HG02678 (cell line): ENCODE data around the gene ARHGEF1.
A peak's percentile ranks its signal among the peaks of the same experiment; 100 is the strongest.
"Not testable (repeated sequence)": the region's sequence is repeated elsewhere in the genome, so short reads cannot be mapped to it uniquely, and the experiment has no call there.

ENCODE experiments used
- ATAC-seq: cut with Tn5 transposase; IDR thresholded peaks from one replicate; pipeline ENCODE4 v1.9.1; 2021; ENCODE audit warnings: mild to moderate bottlenecking, moderate library complexity; ENCODE audit not compliant: unreplicated experiment

Gene ARHGEF1

DNA sequence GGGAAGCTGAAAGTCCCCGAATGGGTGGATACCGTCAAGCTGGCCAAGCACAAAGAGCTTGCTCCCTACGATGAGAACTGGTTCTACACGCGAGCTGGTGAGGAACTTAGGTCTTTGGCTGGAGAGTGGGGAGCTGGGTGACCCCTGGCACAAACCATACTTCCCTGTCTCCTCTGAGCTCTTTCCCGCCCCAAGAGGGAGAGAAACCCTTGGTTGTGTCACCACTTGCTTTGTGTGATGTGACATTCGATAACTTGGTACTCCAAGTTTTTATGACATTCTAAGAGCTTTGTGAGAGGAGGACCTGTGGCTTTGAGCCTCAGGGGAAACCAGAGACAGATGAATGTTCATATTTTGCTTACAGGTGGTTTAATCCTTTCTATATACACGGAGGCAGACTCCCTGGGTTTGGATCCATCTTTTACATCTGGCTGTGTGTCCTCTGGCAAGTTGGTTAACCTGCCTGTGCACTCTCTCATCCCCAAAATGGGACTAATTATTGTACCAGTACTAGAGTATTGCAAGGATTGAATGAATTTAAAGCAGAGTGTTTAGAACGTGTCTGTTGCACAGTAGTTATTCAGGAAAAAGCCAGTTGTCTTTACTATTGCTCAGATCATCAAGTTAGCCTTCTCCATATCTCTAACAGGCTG lies 21.7 kb upstream of the ARHGEF1 start:
- no peak for ATAC-seq

- no peak for ATAC-seq
Measured at GRCh38 chr19:41861846-41862245, 21.1 kb upstream of the ARHGEF1 start.

- ATAC-seq = no peak
Measured at GRCh38 chr19:41862445-41862986, 20.5 kb upstream of the ARHGEF1 start.

- no peak for ATAC-seq
Measured at GRCh38 chr19:41863209-41863931, 19.6 kb upstream of the ARHGEF1 start.

- ATAC-seq = no peak
Measured at GRCh38 chr19:41864374-41864773, 18.6 kb upstream of the ARHGEF1 start.

- ATAC-seq = no peak
Measured at GRCh38 chr19:41866284-41866683, 16.7 kb upstream of the ARHGEF1 start.

GRCh38 chr19:41868120-41868988 lies 14.6 kb upstream of the ARHGEF1 start:
- ATAC-seq = no peak

DNA sequence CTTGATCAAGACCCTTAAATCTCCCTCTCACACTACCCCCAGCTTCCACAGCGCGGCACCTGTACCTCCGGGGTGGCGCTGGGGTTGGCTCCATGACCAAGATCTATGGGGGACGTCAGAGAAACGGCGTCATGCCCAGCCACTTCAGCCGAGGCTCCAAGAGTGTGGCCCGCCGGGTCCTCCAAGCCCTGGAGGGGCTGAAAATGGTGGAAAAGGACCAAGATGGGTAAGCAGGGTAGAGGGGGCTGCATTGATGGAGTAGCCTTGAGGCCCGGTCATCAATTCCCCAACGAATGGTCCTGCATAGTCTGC lies 14.0 kb upstream of the ARHGEF1 start:
- ATAC-seq = no peak

GRCh38 chr19:41869374-41869955 lies 13.5 kb upstream of the ARHGEF1 start:
- ATAC-seq = no peak

DNA sequence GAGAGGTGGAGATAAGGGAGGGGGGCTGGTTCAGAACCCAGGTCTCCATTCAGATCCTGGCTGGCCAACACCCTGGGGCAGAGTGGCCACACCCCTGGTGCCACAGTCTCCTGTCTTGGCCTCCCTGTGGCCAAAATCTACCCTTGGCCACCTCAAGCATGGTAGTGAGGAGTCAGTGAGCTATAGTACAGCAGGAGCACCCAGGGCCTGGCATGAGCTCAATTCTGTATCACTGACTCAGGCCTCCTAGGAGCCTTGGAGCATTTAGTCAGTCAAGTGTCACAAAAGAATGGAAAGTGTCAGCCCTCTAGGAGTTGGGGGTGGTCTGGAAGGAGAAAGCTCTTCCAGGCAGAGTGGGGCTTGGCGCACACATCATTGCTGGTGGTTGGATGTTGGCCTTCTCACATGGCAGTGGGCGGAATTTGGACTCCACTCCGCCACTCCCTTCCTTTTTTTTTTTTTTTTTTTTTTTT lies 12.5 kb upstream of the ARHGEF1 start:
- no peak for ATAC-seq

DNA sequence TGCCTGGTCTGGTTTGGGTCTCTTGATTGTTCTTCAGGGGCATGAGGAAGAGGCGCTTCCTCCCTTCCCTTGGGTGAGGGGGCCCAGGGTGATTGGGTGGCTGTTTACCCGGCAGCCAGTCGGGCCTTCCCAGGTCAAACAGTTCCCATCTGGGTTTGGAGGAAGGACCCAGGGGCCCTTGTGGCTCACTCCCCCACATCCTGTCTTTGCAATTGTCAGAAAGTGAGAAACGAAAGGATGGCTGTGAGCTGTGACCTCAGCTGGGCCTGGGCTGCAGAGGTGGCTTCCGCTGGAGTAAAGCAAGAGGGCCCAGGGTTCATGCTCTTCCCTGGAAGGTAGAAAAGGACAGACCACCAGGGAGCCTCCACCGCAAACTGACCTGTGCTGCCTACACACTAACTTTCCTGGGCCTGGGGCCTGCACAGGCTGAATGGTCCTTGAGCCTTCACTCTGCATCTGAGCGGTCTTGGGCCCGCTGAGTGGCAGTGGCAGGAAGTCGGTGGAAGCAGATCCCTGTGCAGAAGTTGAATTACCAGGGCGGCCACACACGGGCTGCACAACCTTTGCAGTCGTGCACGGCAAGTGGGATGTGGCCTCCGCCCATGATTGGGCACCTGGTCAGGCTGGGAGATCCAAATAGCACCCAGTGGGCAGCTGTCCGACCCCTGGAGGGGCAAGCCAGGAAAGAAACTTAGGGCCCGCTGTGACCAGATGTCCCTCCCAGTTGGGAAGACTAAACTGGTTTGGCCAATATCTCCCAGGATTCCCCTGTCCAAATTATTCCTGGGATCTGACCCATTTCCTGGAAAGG lies 11.2 kb upstream of the ARHGEF1 start:
- ATAC-seq = peak; percentile 65

DNA sequence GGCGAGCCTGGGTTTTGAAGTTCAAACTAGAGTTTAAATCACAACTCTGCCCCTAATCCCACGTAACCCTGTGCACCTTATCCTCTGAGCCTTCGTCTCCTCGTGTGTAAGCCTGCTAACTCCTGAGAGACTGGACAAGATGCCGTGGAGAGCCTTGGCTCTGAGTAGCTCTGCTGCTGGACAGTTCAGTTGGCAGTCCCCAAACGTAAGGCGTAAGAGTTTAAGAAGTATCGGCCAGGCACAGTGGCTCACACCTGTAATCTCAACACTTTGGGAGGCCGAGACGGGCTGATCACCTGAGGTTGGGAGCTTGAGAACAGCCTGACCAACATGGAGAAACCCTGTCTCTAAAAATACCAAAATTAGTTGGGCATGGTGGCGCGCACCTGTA lies 10.6 kb upstream of the ARHGEF1 start:
- ATAC-seq = no peak

- ATAC-seq = no peak
Measured at GRCh38 chr19:41872775-41873647, 10.0 kb upstream of the ARHGEF1 start.

GRCh38 chr19:41875973-41876372 lies 7.0 kb upstream of the ARHGEF1 start:
- ATAC-seq = not testable (repeated sequence)

- peak; percentile 74 for ATAC-seq
Measured at GRCh38 chr19:41876847-41877832, 5.8 kb upstream of the ARHGEF1 start, which contains the start of gene CD79A. TSS of gene CD79A (plus strand) at chr19:41877279. CDS start at chr19:41877305, 26 bp downstream.

DNA sequence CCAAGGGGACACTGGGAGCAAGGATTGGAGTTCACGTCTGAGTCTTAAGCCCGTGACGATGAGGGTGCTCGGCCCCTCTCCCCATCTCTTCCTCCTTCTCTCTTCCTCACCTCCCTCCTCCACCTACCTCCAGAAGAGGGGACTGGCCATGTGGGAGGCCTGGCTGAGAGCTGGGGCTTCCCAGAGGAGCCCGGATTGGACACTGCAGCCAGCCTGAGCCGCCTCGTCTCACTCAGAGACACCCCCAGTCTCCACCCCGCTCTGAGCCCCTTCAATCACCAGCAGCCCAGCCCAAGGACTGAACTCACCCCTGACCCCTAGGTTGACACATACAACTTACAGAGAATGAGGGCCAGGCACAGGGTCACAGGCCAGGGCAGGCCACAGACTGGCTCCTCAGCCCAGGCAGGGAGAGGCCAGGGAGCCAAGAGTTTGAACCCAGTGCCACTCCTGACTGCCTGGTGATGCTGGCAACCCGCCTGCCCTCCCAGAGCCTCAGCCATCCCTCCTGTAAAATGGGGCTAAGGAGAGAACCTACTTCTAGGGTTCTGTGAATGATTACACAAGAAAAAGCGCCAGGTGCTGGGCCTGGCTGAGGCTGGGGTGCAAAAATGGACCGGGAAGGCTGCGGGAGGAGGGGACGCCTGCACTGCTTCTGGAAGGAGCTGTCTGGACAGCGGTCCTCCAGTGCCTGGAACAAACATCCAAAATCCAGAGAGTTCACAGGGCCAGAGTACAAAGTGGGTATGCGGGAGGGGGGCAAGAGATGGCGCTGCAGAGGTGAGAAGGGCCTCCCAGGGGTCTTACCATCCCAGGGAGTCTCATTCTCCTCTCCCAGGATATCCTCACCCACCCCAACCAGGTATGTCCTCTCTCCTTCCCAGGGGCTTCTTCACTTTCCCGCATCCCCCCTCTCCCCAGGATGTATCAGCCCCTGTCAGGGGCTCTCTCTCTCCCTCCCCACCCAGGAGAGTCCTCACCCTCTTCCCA lies 4.8 kb upstream of the ARHGEF1 start:
- no peak for ATAC-seq

- no peak for ATAC-seq
Measured at GRCh38 chr19:41879080-41879479, 3.9 kb upstream of the ARHGEF1 start.
